Loucy (cell line): ENCODE results near the gene AGAP1.

ENCODE experiments used
- H2AFZ ChIP-seq: fragments of 200-600 bp; sonication (generic); 2 replicates; pipeline ENCODE4 v1.6.0; 2016; ENCODE audit warnings: antibody characterized with exemption, mild to moderate bottlenecking, low read length, moderate library complexity
- H3F3A ChIP-seq: fragments of 200-600 bp; 2 replicates; pipeline ENCODE4 v1.6.0; 2016; ENCODE audit warnings: antibody characterized with exemption, low read depth, mild to moderate bottlenecking
- H3K27me3 ChIP-seq: fragments of 200-600 bp; sonication (generic); 2 replicates; pipeline ENCODE4 v1.6.1; 2014; ENCODE audit warnings: low read length, mild to moderate bottlenecking; ENCODE audit not compliant: insufficient read depth, poor library complexity, severe bottlenecking
- H3K36me3 ChIP-seq: fragments of 200-600 bp; sonication (generic); 2 replicates; pipeline ENCODE4 v1.6.1; 2016; ENCODE audit warnings: low read length; ENCODE audit not compliant: insufficient read depth
- H3K4me1 ChIP-seq: fragments of 200-600 bp; sonication (generic); 2 replicates; pipeline ENCODE4 v1.5.1; 2014; ENCODE audit warnings: low read length, mild to moderate bottlenecking; ENCODE audit not compliant: insufficient read depth, poor library complexity, severe bottlenecking
- H3K4me2 ChIP-seq: fragments of 200-600 bp; sonication (generic); 2 replicates; pipeline ENCODE4 v1.6.0; 2014; ENCODE audit warnings: antibody characterized with exemption, low read length, low read depth, mild to moderate bottlenecking; ENCODE audit not compliant: poor library complexity, severe bottlenecking
- H3K4me3 ChIP-seq: fragments of 200-600 bp; sonication (generic); 2 replicates; pipeline ENCODE4 v1.5.1; 2014; ENCODE audit warnings: low read length, mild to moderate bottlenecking, mixed read lengths; ENCODE audit not compliant: poor library complexity, severe bottlenecking
- H3K79me2 ChIP-seq: fragments of 200-600 bp; sonication (generic); 2 replicates; pipeline ENCODE4 v1.6.1; 2014; ENCODE audit warnings: low read length; ENCODE audit not compliant: insufficient read depth
- H3K9ac ChIP-seq: fragments of 200-600 bp; sonication (generic); 2 replicates; pipeline ENCODE4 v1.6.0; 2014; ENCODE audit warnings: mild to moderate bottlenecking, low read depth, low read length, moderate library complexity; ENCODE audit not compliant: poor library complexity, severe bottlenecking
- H3K9me2 ChIP-seq: fragments of 200-600 bp; sonication (generic); replicated peaks from 2 replicates; pipeline ENCODE4 v1.6.1; 2016; ENCODE audit warnings: low read depth, low read length, mixed read lengths
- H3K9me3 ChIP-seq: fragments of 200-600 bp; sonication (generic); 2 replicates; pipeline ENCODE4 v1.6.1; 2014; ENCODE audit warnings: mild to moderate bottlenecking, antibody characterized with exemption, low read length, low read depth; ENCODE audit not compliant: insufficient read depth
- H4K20me1 ChIP-seq: fragments of 200-600 bp; sonication (generic); 2 replicates; pipeline ENCODE4 v1.6.0; 2014; ENCODE audit warnings: antibody characterized with exemption, low read length, mild to moderate bottlenecking; ENCODE audit not compliant: insufficient read depth, poor library complexity, severe bottlenecking
- EZH2phosphoT487 ChIP-seq: fragments of 200-600 bp; IDR thresholded peaks from 2 replicates; pipeline ENCODE4 v1.6.1; 2018; ENCODE audit warnings: antibody characterized with exemption, mild to moderate bottlenecking, moderate library complexity, borderline replicate concordance
- TF ChIP-seq, protein P1 (sequence below): fragments of 200-600 bp; sonication (generic); conservative IDR thresholded peaks from 2 replicates; pipeline ENCODE4 v1.5.1; 2014; ENCODE audit warnings: mild to moderate bottlenecking, antibody characterized with exemption, low read length

AGAP1 gene

DNA sequence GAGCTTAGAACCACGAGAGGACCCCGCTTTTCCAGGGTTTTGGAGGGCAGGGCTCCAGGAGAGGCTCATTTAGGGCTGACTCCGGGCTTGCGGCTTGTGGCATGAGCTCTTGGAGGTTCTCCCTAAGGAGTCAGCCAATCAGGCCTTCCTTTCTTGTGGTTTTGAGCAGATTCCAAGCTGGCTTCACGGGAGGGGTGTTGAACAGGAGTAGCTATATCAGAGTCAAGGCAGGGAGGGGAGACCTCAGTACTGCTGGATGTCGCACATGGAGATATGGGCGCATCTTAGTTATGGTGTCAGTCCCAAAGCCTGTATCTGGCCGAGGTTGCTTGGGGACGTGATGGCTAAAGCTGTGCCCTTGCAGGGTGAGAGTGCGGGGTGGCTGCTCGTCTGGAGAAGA, 98.6 kb downstream of the AGAP1 start:
- H3K4me3 ChIP-seq = no peak overlapping the region
- H3K4me1 ChIP-seq = no peaks in the 10 kb centered on the region
- no peaks in the 10 kb centered on the region for H4K20me1 ChIP-seq
- no peaks in the 10 kb centered on the region for H3K27me3 ChIP-seq
- no peak overlapping the region for H3K9ac ChIP-seq
- no peak overlapping the region for H3K4me2 ChIP-seq
- H3K9me3 ChIP-seq = no peaks in the 10 kb centered on the region
- no peaks in the 10 kb centered on the region for H3K79me2 ChIP-seq
- no peaks in the 10 kb centered on the region for H3K9me2 ChIP-seq
- no peak overlapping the region for H2AFZ ChIP-seq
- H3F3A ChIP-seq = no peaks in the 10 kb centered on the region
- TF ChIP-seq EZH2phosphoT487 = no peak
- TF ChIP-seq, protein P1, sequence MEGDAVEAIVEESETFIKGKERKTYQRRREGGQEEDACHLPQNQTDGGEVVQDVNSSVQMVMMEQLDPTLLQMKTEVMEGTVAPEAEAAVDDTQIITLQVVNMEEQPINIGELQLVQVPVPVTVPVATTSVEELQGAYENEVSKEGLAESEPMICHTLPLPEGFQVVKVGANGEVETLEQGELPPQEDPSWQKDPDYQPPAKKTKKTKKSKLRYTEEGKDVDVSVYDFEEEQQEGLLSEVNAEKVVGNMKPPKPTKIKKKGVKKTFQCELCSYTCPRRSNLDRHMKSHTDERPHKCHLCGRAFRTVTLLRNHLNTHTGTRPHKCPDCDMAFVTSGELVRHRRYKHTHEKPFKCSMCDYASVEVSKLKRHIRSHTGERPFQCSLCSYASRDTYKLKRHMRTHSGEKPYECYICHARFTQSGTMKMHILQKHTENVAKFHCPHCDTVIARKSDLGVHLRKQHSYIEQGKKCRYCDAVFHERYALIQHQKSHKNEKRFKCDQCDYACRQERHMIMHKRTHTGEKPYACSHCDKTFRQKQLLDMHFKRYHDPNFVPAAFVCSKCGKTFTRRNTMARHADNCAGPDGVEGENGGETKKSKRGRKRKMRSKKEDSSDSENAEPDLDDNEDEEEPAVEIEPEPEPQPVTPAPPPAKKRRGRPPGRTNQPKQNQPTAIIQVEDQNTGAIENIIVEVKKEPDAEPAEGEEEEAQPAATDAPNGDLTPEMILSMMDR = no peak
- no peaks in the 10 kb centered on the region for H3K36me3 ChIP-seq

DNA sequence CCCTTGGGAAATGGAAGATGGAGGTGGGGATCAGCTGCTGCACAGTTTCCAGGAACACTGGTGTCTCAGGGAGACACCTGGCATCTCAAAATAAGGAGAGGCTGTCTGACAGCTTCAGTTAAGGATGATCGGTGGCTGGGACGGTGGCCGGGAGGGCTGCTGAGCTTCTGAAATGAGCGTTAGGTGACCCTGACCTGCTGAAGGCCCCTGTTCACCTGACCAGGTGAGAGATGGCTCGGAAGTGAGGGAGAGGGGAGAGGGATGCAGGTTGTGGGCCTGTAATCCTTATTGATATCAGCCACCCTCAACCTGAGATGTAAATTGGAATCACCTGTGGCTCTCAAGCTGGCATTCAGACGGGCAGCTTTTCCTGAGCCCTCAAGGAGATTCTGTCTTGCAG, 99.0 kb downstream of the AGAP1 start:
- H3K79me2 ChIP-seq = no peaks in the 10 kb centered on the region
- H3F3A ChIP-seq = no peaks in the 10 kb centered on the region
- H2AFZ ChIP-seq = no peak overlapping the region
- no peaks in the 10 kb centered on the region for H3K9me3 ChIP-seq
- no peak for TF ChIP-seq EZH2phosphoT487
- TF ChIP-seq, protein P1 = no peak
- H3K4me3 ChIP-seq = no peak overlapping the region
- no peaks in the 10 kb centered on the region for H3K9me2 ChIP-seq
- H3K27me3 ChIP-seq = no peaks in the 10 kb centered on the region
- H3K9ac ChIP-seq = no peak overlapping the region
- no peaks in the 10 kb centered on the region for H4K20me1 ChIP-seq
- no peak overlapping the region for H3K4me2 ChIP-seq
- H3K4me1 ChIP-seq = no peaks in the 10 kb centered on the region
- H3K36me3 ChIP-seq = no peaks in the 10 kb centered on the region

DNA sequence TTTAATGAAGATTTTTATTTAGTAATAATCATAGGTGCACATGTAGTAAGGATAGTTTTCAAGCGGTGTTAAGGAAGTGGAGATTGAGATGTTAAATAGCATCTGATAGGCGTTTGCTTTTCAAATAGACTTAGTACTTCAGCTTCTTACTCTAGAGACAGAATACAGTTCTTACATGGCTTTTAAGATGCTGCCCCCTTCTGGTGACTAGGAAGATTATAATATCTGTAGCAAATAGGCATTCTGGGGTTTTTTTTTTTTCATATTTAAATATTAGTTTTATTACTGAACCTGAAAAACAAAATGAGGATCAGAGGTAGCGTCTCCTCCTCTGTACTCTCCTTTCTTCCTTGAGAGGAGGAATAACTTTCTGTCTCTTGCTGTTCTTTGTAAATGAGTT, 100.2 kb downstream of the AGAP1 start:
- Histone ChIP-seq H3K9me3 (no peaks in the 10 kb centered on the region), H3K9ac (no peak overlapping the region), H3F3A (no peaks in the 10 kb centered on the region), H3K9me2 (no peaks in the 10 kb centered on the region), H3K4me1 (no peaks in the 10 kb centered on the region), H3K4me3 (no peak overlapping the region), H3K27me3 (no peaks in the 10 kb centered on the region), H3K36me3 (no peaks in the 10 kb centered on the region), H4K20me1 (no peaks in the 10 kb centered on the region), H2AFZ (no peak overlapping the region), H3K79me2 (no peaks in the 10 kb centered on the region), H3K4me2 (no peak overlapping the region)
- no peak for TF ChIP-seq EZH2phosphoT487
- TF ChIP-seq, protein P1 = peak; percentile 72
